Left renal cortex interstitium (tissue), 4 donors: ENCODE measurements around the gene SIX1. TPM values are rescaled to one million over a fixed set of nuclear protein-coding genes. Genes with fewer than 3 reads are reported as not detected.

ENCODE experiments used
- DNase-seq, 4 donors: peaks; one replicate each; pipeline ENCODE4 v3.0.0-alpha.2; 2013; ENCODE audit warnings: low read depth in 4 of 4, low spot score in 2 of 4, missing footprints in 1 of 4
- polyA plus RNA-seq, 4 donors: library from polyadenylated mRNA; unstranded; fragments of 120-200 nt; gene quantifications; one replicate each; pipeline ENCODE4 v1.2.1, GENCODE V29; 2013; ENCODE audit not compliant: insufficient read length in 4 of 4

SIX1 gene
- polyA plus RNA-seq, 4 donors: 8.2 to 14.3 (median 10.9) TPM

DNA sequence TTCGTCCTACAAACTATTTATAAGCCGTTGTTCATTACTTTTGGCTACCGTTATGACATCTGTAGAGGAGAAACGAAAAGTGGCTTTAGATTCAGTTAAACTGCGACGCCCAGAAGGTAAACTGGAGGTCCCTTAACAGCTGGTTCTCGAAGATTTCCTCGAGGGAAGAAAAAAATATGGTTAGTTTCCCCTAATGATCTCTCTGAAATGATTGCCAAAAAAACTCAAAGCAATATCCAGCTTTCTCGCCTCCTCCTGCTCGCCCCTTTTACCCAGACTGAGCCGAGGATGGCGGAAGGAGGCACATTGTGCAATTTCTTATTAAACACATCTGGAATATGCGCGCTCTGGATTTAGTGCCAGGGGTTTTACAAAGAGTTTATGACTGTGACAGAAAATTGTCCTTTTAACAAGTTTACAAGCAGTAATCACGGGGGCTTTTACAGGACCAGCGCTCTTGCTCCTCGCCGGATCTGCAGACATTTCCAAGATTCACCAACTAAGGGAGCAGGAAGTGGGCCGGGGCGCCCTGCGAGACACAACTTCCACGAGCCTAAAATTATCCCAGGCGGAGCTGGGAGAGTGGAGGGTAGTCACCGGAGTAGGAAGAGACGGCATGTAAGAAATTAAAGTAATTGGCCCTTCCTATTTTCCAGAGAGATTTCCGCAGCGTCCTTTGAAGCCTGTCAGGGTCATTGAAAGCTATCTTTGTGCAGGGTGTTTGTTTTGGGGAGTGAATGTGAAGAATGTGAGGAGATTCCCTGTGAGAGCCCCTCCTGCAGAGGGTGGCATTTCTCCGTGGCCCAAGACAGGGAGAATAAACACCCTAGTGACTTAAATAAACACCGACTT, 5.6 kb downstream of the SIX1 start:
- no peak for DNase-seq

DNA sequence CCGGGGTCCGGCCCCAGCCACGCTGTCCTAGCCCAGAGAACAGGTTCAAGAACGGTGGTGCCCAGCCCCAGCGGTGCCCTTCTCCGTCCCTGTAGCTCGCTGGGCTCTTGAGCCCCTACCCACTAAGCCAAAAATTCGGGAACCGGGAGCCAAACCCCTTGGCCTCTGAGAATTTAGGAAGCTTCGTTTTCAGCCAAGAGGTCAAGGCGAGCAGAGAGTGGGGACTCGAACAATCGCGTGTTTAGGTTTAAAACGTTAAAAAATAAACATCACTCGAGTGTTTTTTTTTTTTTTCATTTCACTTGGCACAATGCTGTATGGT, 6.2 kb downstream of the SIX1 start:
- no peak for DNase-seq

DNA sequence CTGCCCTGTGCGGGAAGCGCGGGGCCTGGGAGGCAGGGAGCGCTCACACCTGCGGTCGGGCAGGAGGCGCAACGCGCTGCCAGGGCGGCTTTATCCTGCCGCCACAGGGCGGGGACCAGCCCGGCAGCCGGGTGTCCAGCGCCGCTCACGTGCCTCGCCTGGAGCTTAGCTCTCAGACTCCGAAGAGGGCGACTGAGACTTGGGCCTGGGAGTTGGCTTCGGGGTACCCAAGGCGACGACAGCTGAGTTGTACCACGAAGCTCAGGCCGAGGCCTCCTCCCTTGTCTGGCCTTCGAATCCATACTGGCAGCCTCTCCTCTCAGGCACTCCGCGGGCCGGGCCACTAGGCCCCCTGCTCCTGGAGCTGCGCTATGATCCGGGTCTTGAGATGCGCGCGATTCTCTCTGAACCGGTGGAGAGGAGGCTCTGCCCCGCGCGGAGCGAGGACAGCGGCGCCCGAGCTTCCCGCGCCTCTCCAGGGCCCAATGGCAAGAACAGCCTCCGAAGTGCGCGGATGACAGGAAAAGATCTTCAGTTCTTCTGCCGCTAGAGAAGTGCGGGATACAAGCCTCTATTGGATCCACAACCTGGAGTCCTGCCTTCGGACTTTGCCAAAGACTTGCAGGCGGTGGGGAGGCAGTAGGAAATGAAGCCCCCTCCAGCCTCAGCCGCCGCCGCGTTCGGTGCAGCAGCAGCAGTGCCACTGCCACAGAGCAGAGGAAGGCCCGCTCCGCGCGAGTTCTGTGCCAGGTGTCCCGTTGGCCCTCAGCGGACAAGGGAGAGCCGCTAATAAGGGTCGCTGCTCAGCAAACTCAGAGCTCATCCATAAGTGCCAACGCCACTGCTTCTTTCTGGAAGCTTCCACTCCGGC, 6.8 kb downstream of the SIX1 start:
- no peak for DNase-seq

DNA sequence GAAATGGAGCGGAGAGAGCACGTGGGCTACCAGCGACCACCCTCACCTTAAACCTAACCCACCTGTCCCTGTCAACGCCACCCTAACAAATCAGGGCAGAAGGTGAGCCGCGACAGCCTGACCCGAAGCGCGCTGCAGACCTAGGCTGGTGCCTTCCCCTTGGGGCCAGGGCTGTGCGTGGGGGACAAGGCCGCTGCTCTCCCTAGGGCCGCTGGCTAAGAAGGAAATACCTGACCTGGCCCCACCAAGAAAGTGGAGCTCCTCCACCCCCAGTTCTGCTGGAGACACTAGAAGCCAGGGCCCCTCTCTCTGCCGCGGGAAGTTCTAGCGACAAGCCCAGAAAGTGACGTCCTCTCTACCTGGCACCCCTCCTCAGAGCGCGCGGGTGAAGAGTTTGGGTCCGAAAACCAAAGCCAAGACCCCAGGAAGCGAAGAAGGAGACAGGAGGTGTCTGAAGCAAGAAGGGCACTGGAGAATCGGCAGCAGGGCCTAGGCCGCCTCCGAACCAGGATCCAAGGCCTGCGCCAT, 7.5 kb downstream of the SIX1 start:
- no peak for DNase-seq

DNA sequence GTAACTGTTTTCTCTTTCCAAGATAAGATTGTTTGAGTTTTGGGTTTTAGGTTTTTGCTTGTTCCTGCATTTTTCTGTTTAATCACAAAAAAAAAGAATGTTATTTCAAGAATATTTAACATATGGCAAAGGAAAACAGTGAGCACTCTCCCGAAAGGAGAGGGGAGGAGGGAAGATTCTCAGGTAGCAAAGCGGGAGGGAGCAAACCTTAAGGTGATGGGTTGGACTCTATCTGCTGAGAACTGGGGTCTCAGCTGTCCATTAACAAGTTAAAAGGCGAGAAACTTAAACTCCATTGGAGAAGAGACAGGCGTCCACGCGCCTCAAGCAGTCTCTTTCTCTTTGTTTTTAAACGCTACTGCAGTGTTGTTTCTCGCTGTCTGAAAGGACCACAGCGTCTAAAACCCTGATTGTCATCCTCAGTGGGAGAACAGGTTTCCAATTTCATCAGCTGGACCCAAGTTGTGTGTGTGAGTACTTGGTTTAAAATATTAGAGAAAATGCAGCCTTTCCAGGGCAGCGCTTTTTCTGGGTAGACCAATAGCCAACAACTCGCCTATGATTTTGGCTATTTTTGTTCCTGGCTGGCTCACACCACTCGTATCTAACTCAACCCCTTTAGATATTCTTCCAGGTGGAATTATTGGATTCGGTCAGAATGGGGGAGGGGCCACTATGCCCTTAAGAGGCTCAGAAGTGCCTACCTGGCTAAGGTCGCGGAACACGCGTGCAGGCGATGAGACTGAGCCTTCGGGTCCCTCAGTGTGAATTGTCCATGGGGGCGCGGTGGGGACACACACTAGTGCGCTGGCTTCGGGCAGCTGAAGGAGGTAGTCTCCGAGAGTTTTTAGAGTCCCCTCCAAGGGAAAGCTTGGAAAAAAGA, 8.2 kb downstream of the SIX1 start:
- DNase-seq: no peak

DNA sequence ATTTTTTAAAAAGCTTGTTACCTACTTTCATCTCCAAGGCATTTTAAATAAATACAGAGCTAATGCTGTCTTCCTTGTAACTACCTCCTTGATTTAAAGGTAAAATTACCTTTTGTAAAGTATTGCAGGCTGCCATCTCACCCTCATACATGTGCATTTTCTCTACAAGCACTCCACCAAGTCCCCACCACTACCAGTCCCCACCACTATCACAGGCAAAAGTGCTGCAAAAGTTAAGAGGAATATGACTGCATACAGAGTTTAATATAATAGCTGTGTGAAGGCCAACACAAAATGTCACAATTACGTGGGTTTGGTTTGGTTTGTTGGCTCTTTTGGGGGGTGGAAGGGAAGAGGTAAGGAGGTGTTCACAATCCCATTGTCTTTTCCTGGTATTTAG, 9.6 kb downstream of the SIX1 start:
- DNase-seq: no peak

DNA sequence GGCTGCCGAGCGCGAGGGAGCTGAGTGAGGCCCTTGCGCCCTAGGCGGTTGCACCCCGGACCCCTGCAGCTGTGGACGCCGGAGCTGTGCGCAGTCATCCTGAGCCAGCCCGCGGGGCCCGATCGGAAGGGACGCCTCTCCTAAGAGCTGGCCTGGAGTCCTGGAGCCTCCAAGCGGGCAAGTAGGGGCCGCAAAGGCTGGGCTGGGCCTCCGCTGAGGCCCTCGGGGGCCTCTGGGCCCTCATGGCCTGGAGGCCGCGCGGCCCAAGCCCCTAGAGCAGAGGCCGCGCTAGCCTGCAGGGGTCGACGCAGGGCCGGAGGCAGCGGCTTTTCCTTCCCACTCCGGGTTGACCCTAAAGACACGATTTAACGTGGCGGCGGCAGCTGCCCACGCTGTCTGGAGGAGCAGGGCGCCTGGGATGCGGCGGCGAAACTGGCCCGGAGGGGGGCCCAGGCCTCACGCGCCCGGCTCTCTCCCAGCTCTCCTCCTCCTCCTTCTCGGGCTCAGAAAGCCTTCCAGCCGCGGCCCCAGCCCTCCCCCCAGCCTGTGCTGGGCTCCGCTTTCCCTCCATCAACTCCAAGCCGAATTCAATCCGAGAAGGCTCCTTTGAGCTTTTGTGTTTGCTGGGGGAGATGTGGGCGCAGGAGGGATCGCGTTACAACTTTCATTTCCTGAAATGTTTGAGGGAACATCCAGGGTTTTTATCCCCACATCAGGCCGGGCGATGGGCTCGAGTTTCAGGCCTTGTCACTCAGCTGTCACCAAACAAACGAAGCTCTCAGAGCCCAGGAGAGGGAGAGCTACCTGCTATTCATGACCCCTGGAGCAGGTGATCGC, 11.6 kb downstream of the SIX1 start:
- DNase-seq: no peak

DNA sequence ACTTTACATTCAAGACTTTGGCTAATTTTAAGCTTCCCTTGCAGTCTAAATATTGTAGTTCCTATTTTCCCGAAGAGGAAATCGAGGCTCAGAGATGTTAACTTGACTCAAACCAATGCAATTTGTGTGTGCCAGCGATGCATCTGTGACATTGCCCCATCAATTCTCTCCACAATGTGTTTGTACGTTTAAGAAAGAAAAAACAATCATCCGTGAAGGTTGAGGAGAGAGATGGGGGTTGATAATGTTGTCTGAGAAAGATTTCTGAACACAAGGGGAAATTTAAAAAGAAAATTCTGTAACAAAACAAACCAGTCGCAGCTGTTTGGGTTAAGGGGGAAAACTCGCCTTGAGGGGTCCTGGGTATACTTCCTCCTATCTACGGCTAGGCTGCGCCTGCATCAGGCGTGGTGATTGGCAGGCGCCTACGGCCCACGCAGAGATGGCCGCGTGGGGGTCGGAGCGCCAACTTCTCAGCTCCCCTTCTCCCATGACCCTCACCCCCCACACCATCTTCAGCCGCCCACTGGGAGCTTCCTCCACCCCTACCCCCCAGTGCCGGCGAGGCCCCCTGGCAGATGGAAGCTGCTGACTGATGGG, 12.3 kb downstream of the SIX1 start:
- no peak for DNase-seq

DNA sequence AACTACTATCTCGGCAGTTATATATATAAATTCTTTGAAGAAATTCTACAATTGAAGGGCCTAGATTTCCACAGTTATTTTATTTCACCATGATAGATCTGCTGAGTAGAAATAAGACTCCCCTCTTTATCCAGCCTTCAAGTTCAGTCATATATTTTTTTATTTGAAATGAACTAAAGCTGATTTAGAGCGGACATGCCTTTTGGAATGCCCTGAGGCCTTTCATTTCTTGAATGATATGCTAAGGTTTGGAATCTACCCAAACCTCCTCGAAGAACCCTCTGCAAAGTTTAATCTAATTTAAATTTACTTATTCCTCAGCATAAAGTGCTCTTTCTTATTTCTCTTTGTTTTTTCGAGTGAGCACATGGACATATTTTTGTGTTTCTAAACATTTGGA, 15.1 kb downstream of the SIX1 start:
- DNase-seq: no peak

DNA sequence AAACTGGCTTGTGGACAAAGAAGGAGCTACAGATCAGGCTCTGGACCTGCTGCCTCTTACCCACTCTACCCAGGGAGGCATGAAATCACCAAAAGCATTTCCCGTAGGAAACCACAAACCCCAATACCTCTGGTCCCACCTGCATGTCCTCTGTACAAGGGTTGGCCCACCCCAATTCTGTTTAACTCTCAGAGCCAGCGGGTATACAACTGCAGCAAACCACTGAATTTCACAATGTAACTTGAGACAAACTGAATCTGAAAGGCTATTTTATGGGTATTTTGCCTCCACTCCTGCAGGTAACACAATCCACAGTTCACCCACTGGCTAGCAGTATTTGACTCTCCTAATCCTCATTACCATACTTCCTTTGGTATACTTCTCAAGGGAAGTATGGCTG, 16.5 kb downstream of the SIX1 start:
- DNase-seq: no peak

DNA sequence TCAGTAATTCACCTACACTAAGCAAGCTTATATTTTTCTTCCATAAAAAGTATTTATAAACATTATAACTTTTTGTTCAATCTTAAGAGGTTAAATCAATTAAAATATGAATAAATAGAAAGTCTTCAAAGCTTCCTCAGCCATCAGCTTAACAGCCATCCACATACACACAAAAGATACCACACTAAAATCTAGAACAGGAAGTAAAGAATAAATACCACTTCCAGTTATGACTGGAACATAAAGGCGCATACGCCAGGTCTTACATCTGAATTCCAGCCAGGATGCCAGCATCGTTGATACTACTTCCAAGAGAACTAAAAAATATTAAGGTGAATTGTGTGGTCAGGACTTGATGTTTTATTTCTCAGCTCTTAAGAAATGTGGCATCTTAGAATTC, 17.0 kb downstream of the SIX1 start:
- no peak for DNase-seq

DNA sequence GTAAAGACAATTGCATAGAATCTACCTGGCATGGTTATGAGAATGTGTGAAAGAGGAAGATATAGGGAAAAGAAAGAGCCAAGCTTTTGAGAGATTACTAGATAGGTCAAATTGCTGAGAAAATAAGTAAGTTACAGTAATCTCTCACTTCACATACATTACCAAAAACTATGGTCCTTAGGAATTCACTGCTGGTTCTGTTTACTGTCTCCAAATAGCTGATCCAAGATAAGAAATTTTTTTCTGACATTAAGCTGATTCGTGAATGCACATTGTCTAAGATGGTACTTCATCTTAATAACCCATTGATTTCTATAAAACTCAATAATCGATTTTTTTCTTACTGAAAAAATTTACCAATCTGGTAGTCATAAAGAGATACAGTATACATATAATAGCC, 17.4 kb downstream of the SIX1 start:
- no peak for DNase-seq

DNA sequence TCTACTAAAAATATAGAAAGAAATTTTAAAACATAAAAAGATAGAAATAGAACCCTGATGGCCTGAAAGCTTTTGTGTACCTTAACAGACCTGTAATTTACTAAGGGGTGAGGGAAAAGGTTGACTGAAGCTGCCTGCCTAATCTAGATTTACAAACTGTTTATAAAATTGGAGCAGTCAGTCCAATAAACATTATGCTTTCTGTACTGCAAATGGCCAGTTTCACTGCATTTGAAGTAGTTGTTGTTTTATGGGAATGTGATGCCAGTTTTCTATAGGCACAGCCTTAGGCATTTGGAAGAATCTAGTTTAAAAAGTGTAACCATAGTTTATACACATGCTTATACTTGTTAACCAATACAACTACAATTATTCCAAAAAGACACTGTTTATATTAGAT, 19.1 kb downstream of the SIX1 start:
- DNase-seq: no peak

DNA sequence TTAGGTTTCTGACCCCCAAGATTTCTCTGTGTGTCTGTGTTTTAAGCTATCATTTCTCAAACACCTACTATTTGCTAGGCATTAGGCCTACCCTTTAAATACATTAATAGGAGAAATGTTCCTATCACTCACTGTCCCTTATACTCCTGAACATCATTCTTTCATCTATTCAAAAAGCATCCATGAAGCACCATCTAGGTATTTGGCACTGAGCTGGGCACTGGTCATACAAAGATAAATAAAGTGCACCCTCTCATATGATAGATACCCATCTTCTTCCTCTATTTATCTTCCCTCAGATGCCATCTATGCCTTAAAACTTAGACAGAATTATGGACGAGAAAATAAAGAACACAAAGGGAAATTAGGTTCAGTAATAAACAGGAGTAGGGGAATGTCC, 20.4 kb downstream of the SIX1 start:
- no peak for DNase-seq

DNA sequence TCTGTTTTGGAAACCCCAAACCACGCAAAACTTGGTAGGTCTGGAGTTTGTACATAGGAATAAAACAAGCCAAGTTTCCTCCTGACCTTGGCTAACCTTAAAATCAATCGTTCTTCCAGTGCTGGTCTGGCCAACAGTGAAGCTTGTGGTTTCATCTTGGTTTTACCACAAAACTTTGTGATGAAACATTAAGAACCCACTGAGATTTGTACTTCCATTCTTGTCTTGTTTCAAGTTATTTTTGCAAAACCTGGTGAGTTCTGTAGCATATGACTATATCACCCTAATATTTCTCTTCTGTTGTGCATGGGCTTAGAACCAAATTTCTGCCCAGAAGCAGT, 26.4 kb downstream of the SIX1 start:
- no peak for DNase-seq

DNA sequence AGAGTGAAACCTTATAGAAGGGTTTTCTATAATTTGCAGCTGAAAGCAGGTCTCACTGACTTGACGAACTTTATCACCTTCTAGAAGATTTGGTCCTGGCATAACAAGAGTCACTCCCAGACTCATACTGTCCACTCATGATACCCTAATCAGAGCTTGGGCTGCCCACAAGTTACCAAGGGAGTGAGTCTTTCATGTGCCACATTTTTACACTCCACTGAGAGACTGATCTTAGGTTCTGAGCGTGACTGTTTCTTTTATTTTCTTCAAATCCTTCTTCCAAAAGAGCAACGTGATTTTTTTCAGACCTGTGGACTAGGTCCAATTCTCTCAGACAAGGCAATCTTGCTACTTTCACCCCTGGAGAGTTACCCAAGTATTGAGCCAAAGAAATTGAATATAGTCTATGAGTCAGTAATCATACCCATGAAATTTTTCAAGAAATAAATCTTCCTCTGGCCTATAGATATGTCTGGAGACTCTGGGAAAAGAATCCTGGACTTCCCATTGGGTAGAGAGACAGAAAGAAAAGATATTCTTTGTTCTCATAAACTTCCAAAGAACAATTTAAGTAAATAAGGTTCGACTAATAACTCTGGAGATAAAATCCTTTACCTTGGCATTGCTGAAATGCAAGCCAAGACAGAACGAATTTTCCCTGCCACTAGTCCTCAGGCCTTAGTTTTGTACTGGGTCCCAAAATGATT, 26.9 kb downstream of the SIX1 start:
- DNase-seq: no peak

DNA sequence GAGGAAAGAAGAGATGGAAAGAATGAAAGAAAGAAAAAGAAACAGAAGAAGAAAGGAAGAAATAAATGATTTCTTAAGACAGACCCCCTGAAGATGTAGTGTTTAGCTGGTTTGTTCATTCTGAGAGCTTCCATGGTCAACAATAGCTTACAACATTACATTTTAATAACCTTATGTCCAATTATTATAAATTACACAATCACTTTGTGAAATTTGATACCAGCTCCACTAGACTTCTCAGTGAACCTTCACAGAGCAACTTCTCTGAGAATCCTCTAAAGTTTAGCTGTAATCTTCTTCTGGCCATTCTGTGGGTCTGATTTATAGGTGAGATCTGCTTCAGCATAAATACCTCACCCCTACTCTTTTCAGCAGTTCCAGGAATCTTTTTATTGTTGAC, 27.9 kb downstream of the SIX1 start:
- no peak for DNase-seq

DNA sequence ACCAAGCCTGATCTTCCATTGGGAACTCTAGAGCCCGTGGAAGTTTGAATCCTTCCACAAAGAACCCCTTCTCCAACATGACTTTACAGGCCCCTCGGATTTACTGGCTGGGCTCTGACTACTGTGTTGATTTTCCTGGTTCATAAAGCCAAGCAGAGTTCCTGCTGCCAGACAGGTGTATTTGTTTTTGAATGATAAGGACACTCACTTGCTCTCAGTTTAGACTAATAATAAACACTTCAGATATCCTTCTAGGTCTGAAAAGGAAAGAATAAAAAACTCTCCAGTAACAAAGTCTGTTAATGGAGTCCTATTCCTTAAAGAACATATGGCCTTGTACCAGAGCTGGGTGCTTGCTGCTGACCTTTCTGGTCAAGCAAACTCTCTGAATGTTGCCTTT, 31.0 kb downstream of the SIX1 start:
- DNase-seq: no peak

DNA sequence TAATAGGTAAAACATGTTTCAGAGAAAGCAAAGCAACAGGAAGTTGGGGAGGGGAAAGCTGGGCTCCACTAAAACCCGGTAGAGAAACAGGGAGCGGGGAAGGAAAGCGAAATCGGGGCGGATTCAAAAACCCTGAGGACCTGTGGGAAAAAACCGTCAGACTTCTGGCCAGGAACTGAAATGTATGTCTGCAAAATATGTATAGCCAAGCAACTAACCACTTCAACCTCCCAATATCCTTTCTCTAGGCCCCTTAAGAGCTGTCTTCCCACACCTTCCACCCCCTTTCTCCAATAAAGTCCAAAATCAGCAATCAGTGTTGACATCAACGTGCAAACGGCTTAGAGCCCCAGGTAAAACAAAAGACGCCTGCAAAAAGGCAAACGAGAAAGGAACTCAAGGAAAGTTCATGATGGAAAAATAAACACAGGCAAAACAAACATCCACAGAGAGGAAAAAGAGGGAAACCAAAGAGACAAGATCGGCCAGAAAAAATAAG, 32.8 kb downstream of the SIX1 start:
- DNase-seq: no peak
